A673 (cell line): ENCODE measurements around the gene ZNF213. TPM values are rescaled to one million over a fixed set of nuclear protein-coding genes. Genes with fewer than 3 reads are reported as not detected.
A peak's percentile ranks its signal among the peaks of the same experiment; 100 is the strongest.

Source experiments
- BruUV-seq: library from RNA; stranded (reverse); fragments of 400-500 nt; replicated peaks from 2 replicates; lab custom pipeline; 2021; lab: Mats Ljungman, UMichigan
- CTCF ChIA-PET: fragments of 300-600 bp; sonication (Branson Sonifier 250); formaldehyde crosslinking; loops from one replicate; lab custom pipeline; 2022; ENCODE audit warnings: antibody characterized with exemption; lab: Charles Lee
- POLR2A ChIA-PET: fragments of 300-600 bp; sonication (Branson Sonifier 250); formaldehyde crosslinking; loops from one replicate; lab custom pipeline; 2022; ENCODE audit warnings: antibody characterized with exemption; ENCODE audit not compliant: low non-redundant PET; lab: Charles Lee
- DNase-seq: peaks from one replicate; pipeline ENCODE4 v3.0.0-alpha.2; 2015; ENCODE audit warnings: low spot score
- H3K27ac ChIP-seq: fragments of 200-600 bp; sonication (generic); 2 replicates; pipeline ENCODE4 v1.5.1; 2016; ENCODE audit warnings: mixed run types, low read depth, mild to moderate bottlenecking, mixed read lengths, antibody characterized with exemption, low read length; ENCODE audit not compliant: poor library complexity, severe bottlenecking
- H3K27me3 ChIP-seq: fragments of 200-600 bp; sonication (generic); replicated peaks from 2 replicates; pipeline ENCODE4 v1.6.1; 2017; ENCODE audit warnings: mixed run types, low read depth, mild to moderate bottlenecking, mixed read lengths, antibody characterized with exemption, low read length; ENCODE audit not compliant: insufficient read depth, poor library complexity
- H3K36me3 ChIP-seq: fragments of 200-600 bp; sonication (generic); 2 replicates; pipeline ENCODE4 v1.6.1; 2016; ENCODE audit warnings: mixed run types, mild to moderate bottlenecking, mixed read lengths, antibody characterized with exemption, low read length; ENCODE audit not compliant: insufficient read depth, poor library complexity, severe bottlenecking
- H3K4me1 ChIP-seq: fragments of 200-600 bp; sonication (generic); 2 replicates; pipeline ENCODE4 v1.6.1; 2017; ENCODE audit warnings: mixed run types, mild to moderate bottlenecking, mixed read lengths, antibody characterized with exemption, low read length; ENCODE audit not compliant: insufficient read depth, poor library complexity, severe bottlenecking
- H3K4me3 ChIP-seq: fragments of 200-600 bp; sonication (generic); 2 replicates; pipeline ENCODE4 v1.5.1; 2016; ENCODE audit warnings: low read depth, mixed run types, mild to moderate bottlenecking, mixed read lengths, low read length; ENCODE audit not compliant: poor library complexity, severe bottlenecking
- H3K9me3 ChIP-seq: fragments of 200-600 bp; sonication (generic); 2 replicates; pipeline ENCODE4 v1.6.1; 2016; ENCODE audit warnings: mixed run types, low read depth, mild to moderate bottlenecking, mixed read lengths, antibody characterized with exemption, low read length; ENCODE audit not compliant: poor library complexity, severe bottlenecking
- EZH2 ChIP-seq: fragments of 200-600 bp; sonication (generic); IDR thresholded peaks from 2 replicates; pipeline ENCODE4 v1.6.1; 2017; ENCODE audit warnings: borderline replicate concordance, low read depth, mild to moderate bottlenecking, mixed read lengths, antibody characterized with exemption, low read length; ENCODE audit not compliant: poor library complexity, severe bottlenecking
- intact Hi-C: fragments of 100-400 bp; cut with micrococcal nuclease; formaldehyde crosslinking; loops from one replicate; pipeline ENCODE4 v1.10.0; 2022; ENCODE audit not compliant: unreplicated experiment
- total RNA-seq: library from RNA; stranded (reverse); gene quantifications from 2 replicates; pipeline ENCODE4 v1.2.3, GENCODE V29; 2021
- TF ChIP-seq, protein P1 (sequence below): fragments of 300-800, 200-600 bp; sonication (generic); conservative IDR thresholded peaks from 2 replicates; pipeline ENCODE4 v1.5.1; 2017; ENCODE audit warnings: low read depth, mild to moderate bottlenecking, antibody characterized with exemption, low read length, moderate library complexity, mixed read lengths

The ZNF213 gene
- total RNA-seq, 1 experiment from 2014 or later: 16.0 TPM

DNA sequence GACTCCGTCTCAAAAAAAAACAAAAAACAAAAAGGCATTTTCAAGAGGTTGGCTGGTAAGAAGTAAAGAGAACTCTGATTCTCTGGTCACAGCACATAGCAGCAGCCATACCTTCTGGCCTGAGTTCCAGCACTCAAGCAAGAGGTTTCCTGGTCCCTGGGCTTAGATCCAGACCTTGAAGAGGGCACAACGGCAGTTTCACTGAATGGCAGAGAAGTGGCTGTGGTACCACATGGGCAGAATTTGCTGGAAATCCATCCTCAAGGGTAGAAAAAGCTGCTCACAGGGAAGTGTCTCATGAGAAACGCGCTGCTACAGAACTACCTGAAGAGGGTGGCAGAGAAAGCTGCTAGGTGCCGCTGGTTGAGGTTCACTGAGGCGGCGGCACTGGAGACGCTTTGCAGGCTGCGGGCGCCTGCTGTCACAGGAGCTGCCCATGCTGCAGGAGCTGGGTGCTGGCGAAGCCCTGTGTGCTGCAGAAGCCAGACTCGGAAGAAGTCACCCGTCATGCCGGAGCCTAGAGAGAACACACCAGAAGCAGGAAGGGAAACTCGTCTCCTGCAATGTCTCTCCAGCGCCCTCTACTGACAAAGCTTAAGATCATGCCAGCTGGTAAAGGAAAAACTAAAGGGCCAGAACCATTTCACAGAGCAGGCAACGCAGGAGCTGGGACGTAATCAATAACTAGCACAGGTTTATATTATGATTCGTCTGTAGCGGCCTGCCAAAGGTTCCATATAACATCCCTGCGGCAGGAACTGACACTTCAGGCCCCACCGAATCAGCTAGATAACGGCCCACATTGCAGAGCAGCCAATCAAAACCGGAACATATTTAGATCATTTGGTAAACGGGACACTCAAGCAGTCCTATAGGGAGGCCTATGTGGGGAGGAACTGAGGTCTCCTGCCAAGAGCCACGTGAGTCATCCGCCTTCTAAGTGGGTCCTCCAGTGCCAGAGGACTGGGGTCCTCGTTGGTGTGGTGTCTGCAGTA, 5.4 kb upstream of the ZNF213 start:
- peak; percentile 90 for DNase-seq
- BruUV-seq: no TSS peak

DNA sequence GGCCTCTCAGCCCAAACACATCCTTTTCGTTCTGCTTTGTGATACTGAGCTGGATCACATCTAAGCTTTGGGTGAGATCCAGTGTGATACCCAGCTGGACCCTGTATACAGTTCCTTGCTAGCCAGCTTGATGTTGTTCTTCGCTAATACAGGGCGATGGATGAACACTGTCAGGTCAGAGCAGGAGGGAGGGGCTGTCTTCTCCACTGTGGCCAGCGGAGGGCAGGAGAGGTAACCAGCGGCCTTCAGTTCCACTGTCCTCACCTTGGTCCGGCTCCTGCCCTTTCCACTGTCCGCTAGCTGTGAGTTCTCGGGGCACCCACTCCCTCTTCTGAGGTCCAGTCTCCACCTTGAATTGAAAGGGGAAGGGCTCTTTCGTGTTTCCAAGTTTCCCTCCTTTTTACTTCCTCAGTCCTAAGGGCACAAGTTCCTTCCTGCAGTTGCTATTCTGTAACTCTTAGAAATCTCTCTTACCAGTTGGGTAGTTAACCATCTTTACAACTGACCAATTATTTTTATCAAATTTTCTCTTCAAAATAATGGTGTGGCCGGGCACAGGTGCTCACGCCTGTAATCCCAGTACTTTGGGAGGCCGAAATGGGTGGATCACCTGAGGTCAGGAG, 3.0 kb upstream of the ZNF213 start:
- Histone ChIP-seq H3K4me1 (peaks cover 14% of the 10 kb centered on the region), H3K4me3 (no peak overlapping the region), H3K27ac (no peak overlapping the region), H3K9me3 (no peaks in the 10 kb centered on the region), H3K36me3 (peaks cover 3% of the 10 kb centered on the region), H3K27me3 (no peaks in the 10 kb centered on the region)
- BruUV-seq: no TSS peak
- intact Hi-C loops: no loop called here
- TF ChIP-seq, protein P1, sequence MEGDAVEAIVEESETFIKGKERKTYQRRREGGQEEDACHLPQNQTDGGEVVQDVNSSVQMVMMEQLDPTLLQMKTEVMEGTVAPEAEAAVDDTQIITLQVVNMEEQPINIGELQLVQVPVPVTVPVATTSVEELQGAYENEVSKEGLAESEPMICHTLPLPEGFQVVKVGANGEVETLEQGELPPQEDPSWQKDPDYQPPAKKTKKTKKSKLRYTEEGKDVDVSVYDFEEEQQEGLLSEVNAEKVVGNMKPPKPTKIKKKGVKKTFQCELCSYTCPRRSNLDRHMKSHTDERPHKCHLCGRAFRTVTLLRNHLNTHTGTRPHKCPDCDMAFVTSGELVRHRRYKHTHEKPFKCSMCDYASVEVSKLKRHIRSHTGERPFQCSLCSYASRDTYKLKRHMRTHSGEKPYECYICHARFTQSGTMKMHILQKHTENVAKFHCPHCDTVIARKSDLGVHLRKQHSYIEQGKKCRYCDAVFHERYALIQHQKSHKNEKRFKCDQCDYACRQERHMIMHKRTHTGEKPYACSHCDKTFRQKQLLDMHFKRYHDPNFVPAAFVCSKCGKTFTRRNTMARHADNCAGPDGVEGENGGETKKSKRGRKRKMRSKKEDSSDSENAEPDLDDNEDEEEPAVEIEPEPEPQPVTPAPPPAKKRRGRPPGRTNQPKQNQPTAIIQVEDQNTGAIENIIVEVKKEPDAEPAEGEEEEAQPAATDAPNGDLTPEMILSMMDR: peak; percentile 61
- TF ChIP-seq EZH2: no peak
- ChIA-PET POLR2A (no interaction called here), CTCF (no interaction called here)
- DNase-seq: peak; percentile 40

More for the DNA sequence above, 5.4 kb upstream of the ZNF213 start:
- H3K27ac ChIP-seq: peak overlapping the region; percentile 51
- H3K4me1 ChIP-seq: peaks cover 7% of the 10 kb centered on the region
- intact Hi-C loops: loop anchor here (5.0 kb wide), 1 partner anchor 67 kb away; no protein-coding TSS in a partner anchor
- H3K4me3 ChIP-seq: peak overlapping the region; percentile 38
- H3K9me3 ChIP-seq: no peaks in the 10 kb centered on the region
- no peaks in the 10 kb centered on the region for H3K27me3 ChIP-seq
- peaks cover 3% of the 10 kb centered on the region for H3K36me3 ChIP-seq
- TF ChIP-seq EZH2: no peak
- TF ChIP-seq, protein P1: peak; percentile 94
- POLR2A ChIA-PET: no interaction called here
- CTCF ChIA-PET: interaction anchor here (0.6 to 2.0 kb wide), 15 partner anchors 15 to 743 kb away, joined by 3 to 11 read pairs (median 4); partner anchors contain the start of genes MMP25 and TNFRSF12A

DNA sequence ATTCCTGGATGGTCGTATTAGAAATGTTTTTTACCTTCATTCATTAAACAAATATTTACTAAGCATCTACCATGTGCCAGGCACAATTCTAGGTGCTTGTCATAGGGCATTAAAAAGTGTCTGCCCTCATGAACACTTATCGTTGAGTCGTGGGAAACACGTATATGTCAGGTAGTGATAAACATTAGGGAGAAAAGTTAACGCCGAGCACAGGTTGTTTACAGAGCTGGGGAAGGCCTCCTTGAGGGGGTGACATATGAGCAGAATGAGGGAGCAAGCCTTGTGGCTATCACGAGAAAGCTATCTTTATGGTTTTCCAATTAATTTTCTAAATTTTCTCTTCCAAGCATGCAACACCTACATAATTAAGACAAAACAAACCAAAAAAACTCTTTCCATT, 985 bp upstream of the ZNF213 start:
- Histone ChIP-seq H3K4me3 (peak overlapping the region; percentile 88), H3K4me1 (peaks cover 14% of the 10 kb centered on the region), H3K36me3 (peaks cover 3% of the 10 kb centered on the region), H3K27me3 (no peaks in the 10 kb centered on the region), H3K27ac (peak overlapping the region; percentile 91), H3K9me3 (no peaks in the 10 kb centered on the region)
- no peak for DNase-seq
- ChIA-PET CTCF (no interaction called here), POLR2A (no interaction called here)
- intact Hi-C loops: no loop called here
- BruUV-seq: no TSS peak
- no peak for TF ChIP-seq EZH2
- TF ChIP-seq, protein P1: no peak
